SK-N-SH treated with all-trans-retinoic acid at 6 μM for 48 hours (cell line): ENCODE measurements around the gene STPG2.

Experiments used
- ATAC-seq: fragments of 200-7000 bp; cut with Tn5 transposase; 3 replicates; pipeline ENCODE4 v1.9.1; 2020; ENCODE audit warnings: mild to moderate bottlenecking, moderate library complexity
- ARNTL ChIP-seq: fragments of 450-650 bp; formaldehyde crosslinking; IDR thresholded peaks from 2 replicates; pipeline ENCODE4 v1.5.0; 2020; ENCODE audit warnings: low read depth, mild to moderate bottlenecking, moderate library complexity, borderline replicate concordance
- BACH2 ChIP-seq: fragments of 250-450 bp; sonication (Bioruptor Pico); IDR thresholded peaks from 2 replicates; pipeline ENCODE4 v1.9.0; 2021; ENCODE audit warnings: mild to moderate bottlenecking, borderline replicate concordance
- CSDC2 ChIP-seq: fragments of 250-450 bp; sonication (Bioruptor Pico); IDR thresholded peaks from 2 replicates; pipeline ENCODE4 v1.5.0; 2020; ENCODE audit warnings: mild to moderate bottlenecking, moderate library complexity
- CSRNP3 ChIP-seq: fragments of 250-450 bp; sonication (Bioruptor Pico); IDR thresholded peaks from 2 replicates; pipeline ENCODE4 v1.5.1; 2021; ENCODE audit warnings: mild to moderate bottlenecking, moderate library complexity
- ESRRG ChIP-seq: fragments of 250-450 bp; sonication (Bioruptor Pico); IDR thresholded peaks from 2 replicates; pipeline ENCODE4 v1.6.1; 2021; ENCODE audit warnings: mild to moderate bottlenecking
- GLIS3 ChIP-seq: fragments of 250-450 bp; sonication (Bioruptor Pico); IDR thresholded peaks from 2 replicates; pipeline ENCODE4 v1.5.0; 2020; ENCODE audit warnings: mild to moderate bottlenecking, moderate library complexity
- ISL1 ChIP-seq: fragments of 250-450 bp; sonication (Bioruptor Pico); IDR thresholded peaks from 2 replicates; pipeline ENCODE4 v2.1.2; 2022; ENCODE audit warnings: mild to moderate bottlenecking, moderate library complexity
- OSR1 ChIP-seq: fragments of 250-450 bp; sonication (Bioruptor Pico); IDR thresholded peaks from 2 replicates; pipeline ENCODE4 v1.8.0; 2022; ENCODE audit warnings: moderate library complexity, mild to moderate bottlenecking, inconsistent platforms
- PPARA ChIP-seq: fragments of 250-450 bp; sonication (Bioruptor Pico); IDR thresholded peaks from 2 replicates; pipeline ENCODE4 v1.5.0; 2020; ENCODE audit warnings: mild to moderate bottlenecking, borderline replicate concordance
- RARB ChIP-seq: fragments of 250-450 bp; sonication (Bioruptor Pico); IDR thresholded peaks from 2 replicates; pipeline ENCODE4 v1.8.0; 2021; ENCODE audit warnings: mild to moderate bottlenecking, moderate library complexity
- SNAI2 ChIP-seq: fragments of 250-450 bp; sonication (Bioruptor Pico); IDR thresholded peaks from 2 replicates; pipeline ENCODE4 v1.5.0; 2020; ENCODE audit warnings: mild to moderate bottlenecking, moderate library complexity
- TCF4 ChIP-seq: fragments of 250-450 bp; sonication (Bioruptor Pico); IDR thresholded peaks from 2 replicates; pipeline ENCODE4 v1.8.0; 2021; ENCODE audit warnings: mild to moderate bottlenecking, moderate library complexity, borderline replicate concordance
- TOX ChIP-seq: fragments of 250-450 bp; sonication (Bioruptor Pico); IDR thresholded peaks from 2 replicates; pipeline ENCODE4 v1.8.0; 2021; ENCODE audit warnings: mild to moderate bottlenecking, moderate library complexity, borderline replicate concordance
- TSHZ2 ChIP-seq: fragments of 250-450 bp; sonication (Bioruptor Pico); IDR thresholded peaks from 2 replicates; pipeline ENCODE4 v1.5.0; 2020; ENCODE audit warnings: mild to moderate bottlenecking, moderate library complexity
- ZC3H10 ChIP-seq: fragments of 250-450 bp; sonication (Bioruptor Pico); IDR thresholded peaks from 2 replicates; pipeline ENCODE4 v1.5.1; 2021; ENCODE audit warnings: mild to moderate bottlenecking, moderate library complexity
- ZFP3 ChIP-seq: fragments of 250-450 bp; sonication (Bioruptor Pico); IDR thresholded peaks from 2 replicates; pipeline ENCODE4 v1.5.0; 2020; ENCODE audit warnings: mild to moderate bottlenecking, moderate library complexity
- ZFP30 ChIP-seq: fragments of 450-650 bp; formaldehyde crosslinking; IDR thresholded peaks from 2 replicates; pipeline ENCODE4 v1.5.0; 2022; ENCODE audit warnings: mild to moderate bottlenecking, moderate library complexity
- ZNF565 ChIP-seq: fragments of 450-650 bp; formaldehyde crosslinking; conservative IDR thresholded peaks from 2 replicates; pipeline ENCODE4 v1.5.0; 2020; ENCODE audit warnings: low read depth, mild to moderate bottlenecking, moderate library complexity
- ZNF70 ChIP-seq: fragments of 450-650 bp; formaldehyde crosslinking; IDR thresholded peaks from 2 replicates; pipeline ENCODE4 v1.5.0; 2020; ENCODE audit warnings: mild to moderate bottlenecking, moderate library complexity
- ZNF8 ChIP-seq: fragments of 450-650 bp; formaldehyde crosslinking; IDR thresholded peaks from 2 replicates; pipeline ENCODE4 v1.5.0; 2020; ENCODE audit warnings: mild to moderate bottlenecking, moderate library complexity
- TF ChIP-seq, protein P1 (sequence below): fragments of 250-450 bp; sonication (Bioruptor Pico); IDR thresholded peaks from 2 replicates; pipeline ENCODE4 v1.5.1; 2020; ENCODE audit warnings: low read depth, mild to moderate bottlenecking, moderate library complexity
- TF ChIP-seq, protein P2 (sequence below): fragments of 250-450 bp; sonication (Bioruptor Pico); IDR thresholded peaks from 2 replicates; pipeline ENCODE4 v1.8.0; 2020; ENCODE audit warnings: mild to moderate bottlenecking, moderate library complexity, borderline replicate concordance
- TF ChIP-seq, protein P3 (sequence below): fragments of 250-450 bp; sonication (Bioruptor Pico); IDR thresholded peaks from 2 replicates; pipeline ENCODE4 v1.8.0; 2021; ENCODE audit warnings: low read depth, mild to moderate bottlenecking, moderate library complexity, borderline replicate concordance

STPG2 gene

DNA sequence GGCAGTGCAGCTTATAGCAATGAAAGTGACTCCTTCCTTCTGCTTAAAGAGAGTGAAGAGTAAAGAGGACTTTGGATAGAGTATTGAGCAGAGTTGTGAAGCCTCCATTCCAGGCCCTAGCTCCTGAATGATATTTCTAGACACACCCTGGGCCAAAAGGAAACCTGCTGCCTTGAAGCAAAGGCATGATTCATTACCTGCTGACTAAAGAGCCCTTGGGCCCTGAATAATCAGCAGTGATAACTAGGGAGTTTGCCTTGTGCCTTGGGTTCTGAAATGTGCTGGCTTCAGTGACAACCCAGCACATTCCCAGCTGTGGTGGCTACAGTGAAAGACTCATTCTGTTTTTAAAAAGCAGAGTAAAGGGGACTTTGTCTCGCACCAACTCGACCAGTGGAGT is 49.2 kb downstream of the STPG2 start:
- ATAC-seq = no peak
- TF ChIP-seq OSR1 = no peak
- TF ChIP-seq, protein P1, sequence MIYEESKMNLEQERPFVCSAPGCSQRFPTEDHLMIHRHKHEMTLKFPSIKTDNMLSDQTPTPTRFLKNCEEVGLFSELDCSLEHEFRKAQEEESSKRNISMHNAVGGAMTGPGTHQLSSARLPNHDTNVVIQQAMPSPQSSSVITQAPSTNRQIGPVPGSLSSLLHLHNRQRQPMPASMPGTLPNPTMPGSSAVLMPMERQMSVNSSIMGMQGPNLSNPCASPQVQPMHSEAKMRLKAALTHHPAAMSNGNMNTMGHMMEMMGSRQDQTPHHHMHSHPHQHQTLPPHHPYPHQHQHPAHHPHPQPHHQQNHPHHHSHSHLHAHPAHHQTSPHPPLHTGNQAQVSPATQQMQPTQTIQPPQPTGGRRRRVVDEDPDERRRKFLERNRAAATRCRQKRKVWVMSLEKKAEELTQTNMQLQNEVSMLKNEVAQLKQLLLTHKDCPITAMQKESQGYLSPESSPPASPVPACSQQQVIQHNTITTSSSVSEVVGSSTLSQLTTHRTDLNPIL (CRISPR knock-in tag) = no peak
- TF ChIP-seq RARB = no peak
- no peak for TF ChIP-seq TOX (CRISPR knock-in tag)
- TF ChIP-seq, protein P2, sequence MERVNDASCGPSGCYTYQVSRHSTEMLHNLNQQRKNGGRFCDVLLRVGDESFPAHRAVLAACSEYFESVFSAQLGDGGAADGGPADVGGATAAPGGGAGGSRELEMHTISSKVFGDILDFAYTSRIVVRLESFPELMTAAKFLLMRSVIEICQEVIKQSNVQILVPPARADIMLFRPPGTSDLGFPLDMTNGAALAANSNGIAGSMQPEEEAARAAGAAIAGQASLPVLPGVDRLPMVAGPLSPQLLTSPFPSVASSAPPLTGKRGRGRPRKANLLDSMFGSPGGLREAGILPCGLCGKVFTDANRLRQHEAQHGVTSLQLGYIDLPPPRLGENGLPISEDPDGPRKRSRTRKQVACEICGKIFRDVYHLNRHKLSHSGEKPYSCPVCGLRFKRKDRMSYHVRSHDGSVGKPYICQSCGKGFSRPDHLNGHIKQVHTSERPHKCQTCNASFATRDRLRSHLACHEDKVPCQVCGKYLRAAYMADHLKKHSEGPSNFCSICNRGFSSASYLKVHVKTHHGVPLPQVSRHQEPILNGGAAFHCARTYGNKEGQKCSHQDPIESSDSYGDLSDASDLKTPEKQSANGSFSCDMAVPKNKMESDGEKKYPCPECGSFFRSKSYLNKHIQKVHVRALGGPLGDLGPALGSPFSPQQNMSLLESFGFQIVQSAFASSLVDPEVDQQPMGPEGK (CRISPR knock-in tag) = no peak
- TF ChIP-seq, protein P3, sequence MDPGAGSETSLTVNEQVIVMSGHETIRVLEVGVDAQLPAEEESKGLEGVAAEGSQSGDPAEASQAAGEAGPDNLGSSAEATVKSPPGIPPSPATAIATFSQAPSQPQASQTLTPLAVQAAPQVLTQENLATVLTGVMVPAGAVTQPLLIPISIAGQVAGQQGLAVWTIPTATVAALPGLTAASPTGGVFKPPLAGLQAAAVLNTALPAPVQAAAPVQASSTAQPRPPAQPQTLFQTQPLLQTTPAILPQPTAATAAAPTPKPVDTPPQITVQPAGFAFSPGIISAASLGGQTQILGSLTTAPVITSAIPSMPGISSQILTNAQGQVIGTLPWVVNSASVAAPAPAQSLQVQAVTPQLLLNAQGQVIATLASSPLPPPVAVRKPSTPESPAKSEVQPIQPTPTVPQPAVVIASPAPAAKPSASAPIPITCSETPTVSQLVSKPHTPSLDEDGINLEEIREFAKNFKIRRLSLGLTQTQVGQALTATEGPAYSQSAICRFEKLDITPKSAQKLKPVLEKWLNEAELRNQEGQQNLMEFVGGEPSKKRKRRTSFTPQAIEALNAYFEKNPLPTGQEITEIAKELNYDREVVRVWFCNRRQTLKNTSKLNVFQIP (CRISPR knock-in tag) = no peak
- TF ChIP-seq ZNF8 = no peak
- no peak for TF ChIP-seq ZNF70 (CRISPR knock-in tag)
- no peak for TF ChIP-seq ZFP30 (CRISPR knock-in tag)
- TF ChIP-seq ARNTL (CRISPR knock-in tag) = no peak
- TF ChIP-seq CSRNP3 (CRISPR knock-in tag) = no peak
- TF ChIP-seq TCF4 (CRISPR knock-in tag) = no peak
- TF ChIP-seq ZNF565 (CRISPR knock-in tag) = no peak
- TF ChIP-seq ZFP3 (CRISPR knock-in tag) = no peak
- no peak for TF ChIP-seq CSDC2 (CRISPR knock-in tag)
- no peak for TF ChIP-seq ZC3H10 (CRISPR knock-in tag)
- no peak for TF ChIP-seq PPARA (CRISPR knock-in tag)
- no peak for TF ChIP-seq ISL1 (CRISPR knock-in tag)

DNA sequence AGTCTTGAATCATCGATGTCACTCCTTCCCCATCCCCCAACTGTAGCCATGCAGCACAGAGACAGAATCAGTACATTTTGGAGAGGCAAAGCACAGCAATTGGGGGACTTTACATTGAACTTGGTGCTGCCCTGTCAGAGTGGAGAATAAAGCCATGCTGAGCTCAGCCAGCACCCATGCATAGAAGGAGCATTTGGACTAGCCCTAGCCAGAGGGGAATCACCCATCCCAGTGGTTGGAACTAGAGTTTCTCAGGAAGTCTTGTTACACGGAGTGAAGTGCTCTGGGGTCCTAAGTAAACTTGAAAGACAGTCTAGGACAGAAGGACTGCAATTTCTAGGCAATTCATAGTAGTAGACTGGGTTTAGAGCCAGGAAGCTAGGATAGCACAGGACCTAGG is 49.6 kb downstream of the STPG2 start:
- TF ChIP-seq TSHZ2 (CRISPR knock-in tag) (no peak), ZNF8 (no peak), ZNF565 (CRISPR knock-in tag) (no peak), TOX (CRISPR knock-in tag) (no peak), GLIS3 (CRISPR knock-in tag) (no peak), CSRNP3 (CRISPR knock-in tag) (no peak), ISL1 (CRISPR knock-in tag) (no peak), PPARA (CRISPR knock-in tag) (no peak), ZC3H10 (CRISPR knock-in tag) (no peak), ESRRG (CRISPR knock-in tag) (no peak), BACH2 (CRISPR knock-in tag) (no peak), ZFP30 (CRISPR knock-in tag) (no peak), SNAI2 (CRISPR knock-in tag) (no peak), RARB (no peak), ZNF70 (CRISPR knock-in tag) (no peak), TCF4 (CRISPR knock-in tag) (no peak)
- TF ChIP-seq, protein P3 (CRISPR knock-in tag) = no peak
- TF ChIP-seq, protein P1 (CRISPR knock-in tag) = no peak
- no peak for ATAC-seq
